Osteocyte (in vitro differentiated cells): ENCODE results near the gene GDF9. TPM values are rescaled to one million over a fixed set of nuclear protein-coding genes. Genes with fewer than 3 reads are reported as not detected.
A peak's percentile ranks its signal among the peaks of the same experiment; 100 is the strongest.

ENCODE experiments used
- DNase-seq: peaks from one replicate; pipeline ENCODE4 v3.0.0; 2021; ENCODE audit warnings: mixed read lengths; ENCODE audit not compliant: unreplicated experiment; ENCODE audit errors: extremely low spot score
- H3K27ac Mint-ChIP-seq: one replicate; pipeline ENCODE4 v1.8.0; 2021; ENCODE audit warnings: mild to moderate bottlenecking, mixed read lengths; ENCODE audit not compliant: unreplicated experiment
- H3K27me3 Mint-ChIP-seq: one replicate; pipeline ENCODE4 v1.8.0; 2021; ENCODE audit warnings: mixed read lengths; ENCODE audit not compliant: unreplicated experiment
- H3K36me3 Mint-ChIP-seq: one replicate; pipeline ENCODE4 v1.8.0; 2021; ENCODE audit warnings: mixed read lengths; ENCODE audit not compliant: unreplicated experiment
- H3K4me1 Mint-ChIP-seq: one replicate; pipeline ENCODE4 v1.8.0; 2021; ENCODE audit warnings: mixed read lengths; ENCODE audit not compliant: unreplicated experiment
- H3K4me3 Mint-ChIP-seq: one replicate; pipeline ENCODE4 v1.8.0; 2021; ENCODE audit warnings: mild to moderate bottlenecking, moderate library complexity, mixed read lengths; ENCODE audit not compliant: unreplicated experiment
- H3K9me3 Mint-ChIP-seq: one replicate; pipeline ENCODE4 v1.8.0; 2021; ENCODE audit warnings: mixed read lengths; ENCODE audit not compliant: unreplicated experiment
- CTCF ChIP-seq: fragments of 200-600 bp; sonication (generic); IDR thresholded peaks from 2 replicates; pipeline ENCODE4 v1.5.0; 2021; ENCODE audit warnings: antibody characterized with exemption, mild to moderate bottlenecking, moderate library complexity
- total RNA-seq: library from RNA; stranded (reverse); gene quantifications from 2 replicates; pipeline ENCODE4 v1.2.1, GENCODE V29; 2021

The GDF9 gene
- total RNA-seq, 1 donor from 2014 or later: 0.30 TPM

- Mint-ChIP-seq H3K36me3 (no peaks in the 10 kb centered on the region), H3K9me3 (no peaks in the 10 kb centered on the region), H3K4me3 (peak overlapping the region; percentile 22), H3K4me1 (peaks cover 19% of the 10 kb centered on the region), H3K27ac (no peak overlapping the region), H3K27me3 (peaks cover 27% of the 10 kb centered on the region)
- no peak for DNase-seq
- TF ChIP-seq CTCF: no peak
Measured at GRCh38 chr5:132815454-132815853, 50.8 kb downstream of the GDF9 start.

GRCh38 chr5:132814503-132815294 lies 51.6 kb downstream of the GDF9 start:
- no peak for DNase-seq
- Mint-ChIP-seq H3K4me1 (peaks cover 15% of the 10 kb centered on the region), H3K36me3 (no peaks in the 10 kb centered on the region), H3K9me3 (no peaks in the 10 kb centered on the region), H3K4me3 (peak overlapping the region; percentile 22), H3K27me3 (peaks cover 32% of the 10 kb centered on the region), H3K27ac (no peak overlapping the region)
- no peak for TF ChIP-seq CTCF

GRCh38 chr5:132813599-132814502 lies 52.4 kb downstream of the GDF9 start:
- DNase-seq: no peak
- H3K4me3 Mint-ChIP-seq: no peak overlapping the region
- H3K9me3 Mint-ChIP-seq: no peaks in the 10 kb centered on the region
- peaks cover 15% of the 10 kb centered on the region for H3K4me1 Mint-ChIP-seq
- H3K27me3 Mint-ChIP-seq: peaks cover 40% of the 10 kb centered on the region
- no peak for TF ChIP-seq CTCF
- H3K36me3 Mint-ChIP-seq: no peaks in the 10 kb centered on the region
- H3K27ac Mint-ChIP-seq: no peak overlapping the region

GRCh38 chr5:132812781-132813598 lies 53.3 kb downstream of the GDF9 start, which contains the start of gene SOWAHA:
SOWAHA (plus strand) TSS chr5:132813302; CDS start chr5:132813622, 320 bp downstream.
- no peaks in the 10 kb centered on the region for H3K9me3 Mint-ChIP-seq
- peaks cover 15% of the 10 kb centered on the region for H3K4me1 Mint-ChIP-seq
- no peak for TF ChIP-seq CTCF
- no peak within 1 kb of the TSS for H3K27ac Mint-ChIP-seq
- no peaks in the 10 kb centered on the region for H3K36me3 Mint-ChIP-seq
- H3K4me3 Mint-ChIP-seq: peak within 1 kb of the TSS; percentile 77
- no peak for DNase-seq
- H3K27me3 Mint-ChIP-seq: peaks cover 46% of the 10 kb centered on the region
